ENCODE measurements around the gene KCNQ2. TPM values are rescaled to one million over a fixed set of nuclear protein-coding genes. Genes with fewer than 3 reads are reported as not detected.

KCNQ2 gene
- total and polyA plus RNA-seq, 2 experiments from 2014 or later = 68.5 to 92.4 TPM

DNA sequence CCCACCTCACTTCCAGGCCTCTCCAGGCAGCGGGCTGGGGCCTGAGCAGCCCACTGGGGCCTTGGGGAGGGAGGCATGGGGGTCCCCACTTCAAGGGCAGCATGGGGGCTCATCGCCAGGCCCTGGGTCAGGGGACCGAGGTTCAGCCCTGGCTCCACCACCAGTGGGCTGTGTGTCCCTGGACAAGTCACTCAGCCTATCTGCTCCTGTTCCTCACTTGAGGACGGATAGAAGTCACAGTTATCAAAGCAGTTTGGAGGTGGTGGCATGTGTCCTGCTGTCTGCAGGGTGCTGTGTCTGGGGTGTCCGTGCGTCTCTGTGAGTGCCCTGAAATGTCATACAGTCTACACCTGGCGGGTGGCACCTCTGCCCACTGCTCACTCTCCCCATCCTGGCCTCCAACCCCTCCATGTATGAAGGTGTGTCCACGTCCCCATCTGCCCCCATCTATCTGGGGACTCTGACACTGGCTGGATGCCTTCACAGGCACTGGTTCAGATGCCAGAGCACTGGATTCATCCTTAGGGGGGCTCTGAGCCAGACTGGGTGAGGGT lies 22.8 kb upstream of the KCNQ2 start:
- 0 out of 2 replicates have a peak, but pooled peaks cover 5% of the 10 kb centered on the region for H3K9me2 ChIP-seq (ENCODE audit: insufficient read depth)
- peaks cover 14% of the 10 kb centered on the region; the same call in 1 of the 2 replicates for H3K4me1 ChIP-seq (ENCODE audit: insufficient read depth)
- no peak overlapping the region for H3K4me3 ChIP-seq
- no peak for ATAC-seq
- DNase-seq (ENCODE audit: low spot score) = no peak
- Mint-ChIP-seq H3K9me3 (peaks cover 3% of the 10 kb centered on the region; the same call in 1 of the 3 replicates), H3K36me3 (ENCODE audit: low read depth) (peaks cover 17% of the 10 kb centered on the region), H3K4me1 (peaks cover 3% of the 10 kb centered on the region; the same call in 2 of the 3 replicates), H3K4me3 (no peak overlapping the region), H3K27ac (no peak overlapping the region), H3K27me3 (ENCODE audit: insufficient read depth, low read depth, poor library complexity) (peaks cover 31% of the 10 kb centered on the region)
- peaks cover 35% of the 10 kb centered on the region for H3K27me3 ChIP-seq (ENCODE audit: insufficient read depth)
- H3K27ac ChIP-seq (ENCODE audit: low read depth) = no peak overlapping the region
- H3F3A ChIP-seq (replicated peaks; ENCODE audit: low read depth) = no peaks in the 10 kb centered on the region
- no peak overlapping the region for H3K4me2 ChIP-seq
- no peaks in the 10 kb centered on the region for H3K79me2 ChIP-seq (replicated peaks; ENCODE audit: insufficient read depth)
- H2AFZ ChIP-seq = no peak overlapping the region
- no peaks in the 10 kb centered on the region for H4K20me1 ChIP-seq (replicated peaks; ENCODE audit: insufficient read depth)
- no peaks in the 10 kb centered on the region for H3K36me3 ChIP-seq (ENCODE audit: insufficient read depth)
- TF ChIP-seq, protein P1, sequence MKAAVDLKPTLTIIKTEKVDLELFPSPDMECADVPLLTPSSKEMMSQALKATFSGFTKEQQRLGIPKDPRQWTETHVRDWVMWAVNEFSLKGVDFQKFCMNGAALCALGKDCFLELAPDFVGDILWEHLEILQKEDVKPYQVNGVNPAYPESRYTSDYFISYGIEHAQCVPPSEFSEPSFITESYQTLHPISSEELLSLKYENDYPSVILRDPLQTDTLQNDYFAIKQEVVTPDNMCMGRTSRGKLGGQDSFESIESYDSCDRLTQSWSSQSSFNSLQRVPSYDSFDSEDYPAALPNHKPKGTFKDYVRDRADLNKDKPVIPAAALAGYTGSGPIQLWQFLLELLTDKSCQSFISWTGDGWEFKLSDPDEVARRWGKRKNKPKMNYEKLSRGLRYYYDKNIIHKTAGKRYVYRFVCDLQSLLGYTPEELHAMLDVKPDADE (IDR thresholded peaks at IDR 0.05) = no peak
- no peak for TF ChIP-seq ZNF331 (CRISPR knock-in tag; IDR thresholded peaks at IDR 0.05; ENCODE audit: low read depth)
- no peak for TF ChIP-seq ZNF114 (CRISPR knock-in tag; IDR thresholded peaks at IDR 0.05)
- no peak for TF ChIP-seq STAT1 (IDR thresholded peaks at IDR 0.05; ENCODE audit: unreplicated experiment)
- TF ChIP-seq POLR2AphosphoS5 (IDR thresholded peaks at IDR 0.05; ENCODE audit: low read depth) = no peak
- TF ChIP-seq, protein P2, sequence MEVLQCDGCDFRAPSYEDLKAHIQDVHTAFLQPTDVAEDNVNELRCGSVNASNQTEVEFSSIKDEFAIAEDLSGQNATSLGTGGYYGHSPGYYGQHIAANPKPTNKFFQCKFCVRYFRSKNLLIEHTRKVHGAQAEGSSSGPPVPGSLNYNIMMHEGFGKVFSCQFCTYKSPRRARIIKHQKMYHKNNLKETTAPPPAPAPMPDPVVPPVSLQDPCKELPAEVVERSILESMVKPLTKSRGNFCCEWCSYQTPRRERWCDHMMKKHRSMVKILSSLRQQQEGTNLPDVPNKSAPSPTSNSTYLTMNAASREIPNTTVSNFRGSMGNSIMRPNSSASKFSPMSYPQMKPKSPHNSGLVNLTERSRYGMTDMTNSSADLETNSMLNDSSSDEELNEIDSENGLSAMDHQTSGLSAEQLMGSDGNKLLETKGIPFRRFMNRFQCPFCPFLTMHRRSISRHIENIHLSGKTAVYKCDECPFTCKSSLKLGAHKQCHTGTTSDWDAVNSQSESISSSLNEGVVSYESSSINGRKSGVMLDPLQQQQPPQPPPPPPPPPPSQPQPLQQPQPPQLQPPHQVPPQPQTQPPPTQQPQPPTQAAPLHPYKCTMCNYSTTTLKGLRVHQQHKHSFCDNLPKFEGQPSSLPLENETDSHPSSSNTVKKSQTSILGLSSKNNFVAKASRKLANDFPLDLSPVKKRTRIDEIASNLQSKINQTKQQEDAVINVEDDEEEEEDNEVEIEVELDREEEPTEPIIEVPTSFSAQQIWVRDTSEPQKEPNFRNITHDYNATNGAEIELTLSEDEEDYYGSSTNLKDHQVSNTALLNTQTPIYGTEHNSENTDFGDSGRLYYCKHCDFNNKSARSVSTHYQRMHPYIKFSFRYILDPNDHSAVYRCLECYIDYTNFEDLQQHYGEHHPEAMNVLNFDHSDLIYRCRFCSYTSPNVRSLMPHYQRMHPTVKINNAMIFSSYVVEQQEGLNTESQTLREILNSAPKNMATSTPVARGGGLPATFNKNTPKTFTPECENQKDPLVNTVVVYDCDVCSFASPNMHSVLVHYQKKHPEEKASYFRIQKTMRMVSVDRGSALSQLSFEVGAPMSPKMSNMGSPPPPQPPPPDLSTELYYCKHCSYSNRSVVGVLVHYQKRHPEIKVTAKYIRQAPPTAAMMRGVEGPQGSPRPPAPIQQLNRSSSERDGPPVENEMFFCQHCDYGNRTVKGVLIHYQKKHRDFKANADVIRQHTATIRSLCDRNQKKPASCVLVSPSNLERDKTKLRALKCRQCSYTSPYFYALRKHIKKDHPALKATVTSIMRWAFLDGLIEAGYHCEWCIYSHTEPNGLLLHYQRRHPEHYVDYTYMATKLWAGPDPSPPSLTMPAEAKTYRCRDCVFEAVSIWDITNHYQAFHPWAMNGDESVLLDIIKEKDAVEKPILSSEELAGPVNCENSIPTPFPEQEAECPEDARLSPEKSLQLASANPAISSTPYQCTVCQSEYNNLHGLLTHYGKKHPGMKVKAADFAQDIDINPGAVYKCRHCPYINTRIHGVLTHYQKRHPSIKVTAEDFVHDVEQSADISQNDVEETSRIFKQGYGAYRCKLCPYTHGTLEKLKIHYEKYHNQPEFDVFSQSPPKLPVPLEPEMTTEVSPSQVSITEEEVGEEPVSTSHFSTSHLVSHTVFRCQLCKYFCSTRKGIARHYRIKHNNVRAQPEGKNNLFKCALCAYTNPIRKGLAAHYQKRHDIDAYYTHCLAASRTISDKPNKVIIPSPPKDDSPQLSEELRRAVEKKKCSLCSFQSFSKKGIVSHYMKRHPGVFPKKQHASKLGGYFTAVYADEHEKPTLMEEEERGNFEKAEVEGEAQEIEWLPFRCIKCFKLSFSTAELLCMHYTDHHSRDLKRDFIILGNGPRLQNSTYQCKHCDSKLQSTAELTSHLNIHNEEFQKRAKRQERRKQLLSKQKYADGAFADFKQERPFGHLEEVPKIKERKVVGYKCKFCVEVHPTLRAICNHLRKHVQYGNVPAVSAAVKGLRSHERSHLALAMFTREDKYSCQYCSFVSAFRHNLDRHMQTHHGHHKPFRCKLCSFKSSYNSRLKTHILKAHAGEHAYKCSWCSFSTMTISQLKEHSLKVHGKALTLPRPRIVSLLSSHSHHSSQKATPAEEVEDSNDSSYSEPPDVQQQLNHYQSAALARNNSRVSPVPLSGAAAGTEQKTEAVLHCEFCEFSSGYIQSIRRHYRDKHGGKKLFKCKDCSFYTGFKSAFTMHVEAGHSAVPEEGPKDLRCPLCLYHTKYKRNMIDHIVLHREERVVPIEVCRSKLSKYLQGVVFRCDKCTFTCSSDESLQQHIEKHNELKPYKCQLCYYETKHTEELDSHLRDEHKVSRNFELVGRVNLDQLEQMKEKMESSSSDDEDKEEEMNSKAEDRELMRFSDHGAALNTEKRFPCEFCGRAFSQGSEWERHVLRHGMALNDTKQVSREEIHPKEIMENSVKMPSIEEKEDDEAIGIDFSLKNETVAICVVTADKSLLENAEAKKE (CRISPR knock-in tag; IDR thresholded peaks at IDR 0.05) = no peak
- TF ChIP-seq, protein P3, sequence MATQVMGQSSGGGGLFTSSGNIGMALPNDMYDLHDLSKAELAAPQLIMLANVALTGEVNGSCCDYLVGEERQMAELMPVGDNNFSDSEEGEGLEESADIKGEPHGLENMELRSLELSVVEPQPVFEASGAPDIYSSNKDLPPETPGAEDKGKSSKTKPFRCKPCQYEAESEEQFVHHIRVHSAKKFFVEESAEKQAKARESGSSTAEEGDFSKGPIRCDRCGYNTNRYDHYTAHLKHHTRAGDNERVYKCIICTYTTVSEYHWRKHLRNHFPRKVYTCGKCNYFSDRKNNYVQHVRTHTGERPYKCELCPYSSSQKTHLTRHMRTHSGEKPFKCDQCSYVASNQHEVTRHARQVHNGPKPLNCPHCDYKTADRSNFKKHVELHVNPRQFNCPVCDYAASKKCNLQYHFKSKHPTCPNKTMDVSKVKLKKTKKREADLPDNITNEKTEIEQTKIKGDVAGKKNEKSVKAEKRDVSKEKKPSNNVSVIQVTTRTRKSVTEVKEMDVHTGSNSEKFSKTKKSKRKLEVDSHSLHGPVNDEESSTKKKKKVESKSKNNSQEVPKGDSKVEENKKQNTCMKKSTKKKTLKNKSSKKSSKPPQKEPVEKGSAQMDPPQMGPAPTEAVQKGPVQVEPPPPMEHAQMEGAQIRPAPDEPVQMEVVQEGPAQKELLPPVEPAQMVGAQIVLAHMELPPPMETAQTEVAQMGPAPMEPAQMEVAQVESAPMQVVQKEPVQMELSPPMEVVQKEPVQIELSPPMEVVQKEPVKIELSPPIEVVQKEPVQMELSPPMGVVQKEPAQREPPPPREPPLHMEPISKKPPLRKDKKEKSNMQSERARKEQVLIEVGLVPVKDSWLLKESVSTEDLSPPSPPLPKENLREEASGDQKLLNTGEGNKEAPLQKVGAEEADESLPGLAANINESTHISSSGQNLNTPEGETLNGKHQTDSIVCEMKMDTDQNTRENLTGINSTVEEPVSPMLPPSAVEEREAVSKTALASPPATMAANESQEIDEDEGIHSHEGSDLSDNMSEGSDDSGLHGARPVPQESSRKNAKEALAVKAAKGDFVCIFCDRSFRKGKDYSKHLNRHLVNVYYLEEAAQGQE (IDR thresholded peaks at IDR 0.05; ENCODE audit: unreplicated experiment) = no peak
- TF ChIP-seq EZH2 (IDR thresholded peaks at IDR 0.05; ENCODE audit: low read depth, unreplicated experiment) = no peak
- TF ChIP-seq JUNB (IDR thresholded peaks at IDR 0.05; ENCODE audit: unreplicated experiment) = no peak
- no peak for TF ChIP-seq EZH2phosphoT487 (IDR thresholded peaks at IDR 0.05; ENCODE audit: unreplicated experiment)
- TF ChIP-seq, protein P4, sequence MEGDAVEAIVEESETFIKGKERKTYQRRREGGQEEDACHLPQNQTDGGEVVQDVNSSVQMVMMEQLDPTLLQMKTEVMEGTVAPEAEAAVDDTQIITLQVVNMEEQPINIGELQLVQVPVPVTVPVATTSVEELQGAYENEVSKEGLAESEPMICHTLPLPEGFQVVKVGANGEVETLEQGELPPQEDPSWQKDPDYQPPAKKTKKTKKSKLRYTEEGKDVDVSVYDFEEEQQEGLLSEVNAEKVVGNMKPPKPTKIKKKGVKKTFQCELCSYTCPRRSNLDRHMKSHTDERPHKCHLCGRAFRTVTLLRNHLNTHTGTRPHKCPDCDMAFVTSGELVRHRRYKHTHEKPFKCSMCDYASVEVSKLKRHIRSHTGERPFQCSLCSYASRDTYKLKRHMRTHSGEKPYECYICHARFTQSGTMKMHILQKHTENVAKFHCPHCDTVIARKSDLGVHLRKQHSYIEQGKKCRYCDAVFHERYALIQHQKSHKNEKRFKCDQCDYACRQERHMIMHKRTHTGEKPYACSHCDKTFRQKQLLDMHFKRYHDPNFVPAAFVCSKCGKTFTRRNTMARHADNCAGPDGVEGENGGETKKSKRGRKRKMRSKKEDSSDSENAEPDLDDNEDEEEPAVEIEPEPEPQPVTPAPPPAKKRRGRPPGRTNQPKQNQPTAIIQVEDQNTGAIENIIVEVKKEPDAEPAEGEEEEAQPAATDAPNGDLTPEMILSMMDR (conservative IDR thresholded peaks at IDR 0.05; ENCODE audit: low read depth in 2 of 2) = no peak

All from GM23338 (cell line).